IPS-18c (cell line): ENCODE measurements around the gene NAP1L4.

Experiments
- H3K4me3 ChIP-seq: 2 replicates; pipeline ENCODE4 v1.7.0; 2013; ENCODE audit warnings: low read depth, mild to moderate bottlenecking, low read length, moderate library complexity; ENCODE audit not compliant: insufficient read depth
- H3K9me3 ChIP-seq: one replicate; pipeline ENCODE4 v1.6.1; 2013; ENCODE audit warnings: mild to moderate bottlenecking, low read length, moderate library complexity; ENCODE audit not compliant: control insufficient read depth, insufficient read depth

The NAP1L4 gene

DNA sequence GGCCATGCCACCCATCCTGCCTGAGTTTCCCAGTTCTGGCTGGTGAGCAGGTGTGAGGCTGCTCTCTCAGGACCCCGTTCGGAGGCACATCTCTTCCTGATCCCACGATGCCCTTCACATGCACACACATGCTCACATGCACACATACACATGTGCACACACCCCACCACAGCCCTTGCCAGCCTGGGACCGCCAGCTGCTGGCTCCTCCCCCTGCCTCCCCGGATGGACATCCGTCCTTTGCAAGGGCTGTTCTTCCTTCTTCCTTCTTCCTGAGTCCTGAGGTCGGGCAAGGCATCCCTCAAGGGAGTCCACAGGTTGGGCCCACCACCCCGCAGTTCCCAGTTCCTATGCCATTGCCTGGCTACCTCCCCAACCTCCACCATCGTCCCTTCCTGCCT, 96.1 kb downstream of the NAP1L4 start:
- Histone ChIP-seq H3K9me3 (peaks cover 5% of the 10 kb centered on the region), H3K4me3 (no peak overlapping the region; the same call in 1 of the 2 replicates)
